HG02642 (cell line): Measurements from ENCODE around the gene XPO1.
"Not testable (repeated sequence)": the region's sequence is repeated elsewhere in the genome, so short reads cannot be mapped to it uniquely, and the experiment has no call there.

Experiments
- ATAC-seq: cut with Tn5 transposase; IDR thresholded peaks from one replicate; pipeline ENCODE4 v1.9.1; 2021; ENCODE audit warnings: mild to moderate bottlenecking; ENCODE audit not compliant: unreplicated experiment, poor library complexity

XPO1 gene

DNA sequence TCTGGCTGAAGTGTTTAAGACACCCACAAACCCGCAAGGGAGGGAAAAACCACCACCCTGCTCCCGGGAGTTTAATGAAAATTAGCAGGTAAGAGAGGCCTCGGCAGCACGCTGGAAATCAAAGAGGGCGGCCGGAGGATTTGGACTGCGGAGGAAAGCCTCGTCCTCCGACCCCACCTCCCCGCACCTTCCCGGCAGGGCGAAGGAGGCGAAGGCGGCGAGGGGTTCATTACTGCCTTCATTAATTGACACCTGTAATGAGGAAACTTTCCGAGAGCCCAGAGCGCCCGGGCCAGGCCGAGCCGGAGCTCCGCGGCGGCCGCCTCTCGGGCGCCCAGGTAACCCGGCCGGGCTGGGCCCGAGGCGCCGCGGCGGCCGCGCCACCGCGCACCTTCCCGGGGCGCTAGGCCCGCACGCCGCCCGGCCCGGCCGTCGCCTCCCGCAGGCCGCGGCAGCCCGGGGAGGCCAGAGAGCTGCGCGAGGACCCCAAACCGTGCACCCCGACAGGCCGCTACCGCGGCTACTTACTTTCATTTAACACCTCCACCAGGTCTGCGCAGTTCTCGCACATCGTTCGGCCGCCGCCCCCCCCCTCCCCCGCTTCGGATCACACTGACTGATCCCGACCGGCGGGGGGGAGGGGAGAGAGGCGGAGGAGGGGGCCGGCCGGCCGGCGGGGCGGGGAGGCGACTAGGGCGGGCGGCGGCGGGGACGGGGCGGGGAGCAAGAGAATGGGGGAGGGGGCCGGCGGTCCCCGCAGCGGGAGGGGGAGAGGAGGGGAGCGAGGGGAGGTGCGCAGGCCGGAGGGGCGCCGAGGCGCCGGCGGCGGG is 67.8 kb downstream of the XPO1 start:
- peak; percentile 32 for ATAC-seq

DNA sequence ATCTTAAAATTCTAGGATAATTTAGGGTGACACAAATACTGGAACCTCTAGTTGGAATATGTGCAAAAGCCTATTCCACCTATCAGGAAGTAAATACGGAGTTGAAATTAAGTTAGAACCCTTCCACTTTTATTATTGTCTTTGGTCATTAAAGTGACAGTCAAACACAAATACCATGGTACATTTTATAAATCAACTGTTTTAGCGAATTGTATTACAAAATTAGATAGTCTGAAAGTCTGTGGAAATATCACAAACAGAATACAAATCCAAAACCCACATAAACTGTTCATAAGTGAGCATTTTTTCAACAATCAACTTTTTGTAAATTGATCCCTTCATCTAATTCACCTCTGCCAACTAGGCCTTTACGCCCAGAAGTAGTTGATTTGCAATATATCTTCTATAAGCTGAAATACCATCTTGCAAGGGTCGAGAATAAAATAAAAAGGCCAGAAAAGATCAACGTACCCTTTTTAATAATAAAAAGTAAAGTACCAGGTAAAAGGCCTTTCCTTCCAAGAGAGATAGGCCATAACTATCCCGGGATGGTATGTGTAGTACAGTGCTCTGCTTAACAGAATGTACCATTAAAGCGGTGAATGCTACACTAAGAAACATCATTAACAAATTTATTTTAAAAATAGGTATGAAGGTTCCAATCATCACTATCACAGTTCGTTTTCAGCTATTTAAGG is 68.6 kb downstream of the XPO1 start:
- ATAC-seq = no peak

DNA sequence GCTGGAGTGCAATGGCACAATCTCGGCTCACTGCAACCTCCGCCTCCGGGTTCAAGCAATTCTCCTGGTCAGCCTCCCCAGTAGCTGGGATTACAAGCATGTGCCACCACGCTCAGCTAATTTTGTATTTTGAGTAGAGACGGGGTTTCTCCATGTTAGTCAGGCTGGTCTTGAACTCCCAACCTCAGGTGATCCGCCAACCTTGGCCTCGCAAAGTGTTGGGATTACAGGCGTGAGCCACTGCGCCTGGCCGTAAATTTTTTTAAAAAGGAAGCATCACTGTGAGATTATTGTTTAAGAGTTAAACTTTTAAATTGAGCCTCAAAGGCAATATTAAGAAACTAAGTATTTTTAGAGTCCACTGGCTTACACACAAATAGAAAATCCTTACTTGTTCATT is 69.9 kb downstream of the XPO1 start:
- not testable (repeated sequence) for ATAC-seq

DNA sequence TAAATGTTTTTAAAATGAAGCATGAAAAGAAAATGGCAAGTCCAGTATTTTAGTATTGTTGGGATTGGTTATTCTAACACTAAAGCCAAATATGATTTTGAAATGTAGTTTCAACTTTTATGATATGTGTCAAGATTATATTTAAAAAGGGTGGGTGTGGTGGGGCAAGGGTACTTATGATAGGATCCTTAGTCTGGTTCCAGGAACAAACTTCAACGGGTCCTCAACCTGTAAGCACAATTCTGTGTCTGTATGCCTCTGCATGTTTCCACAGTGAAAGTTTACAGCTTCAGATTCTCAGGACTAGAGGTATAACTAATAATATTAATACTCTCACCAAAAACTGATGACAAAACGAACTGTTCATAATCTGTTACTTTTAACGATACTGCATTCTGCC is 73.1 kb downstream of the XPO1 start:
- ATAC-seq = no peak

DNA sequence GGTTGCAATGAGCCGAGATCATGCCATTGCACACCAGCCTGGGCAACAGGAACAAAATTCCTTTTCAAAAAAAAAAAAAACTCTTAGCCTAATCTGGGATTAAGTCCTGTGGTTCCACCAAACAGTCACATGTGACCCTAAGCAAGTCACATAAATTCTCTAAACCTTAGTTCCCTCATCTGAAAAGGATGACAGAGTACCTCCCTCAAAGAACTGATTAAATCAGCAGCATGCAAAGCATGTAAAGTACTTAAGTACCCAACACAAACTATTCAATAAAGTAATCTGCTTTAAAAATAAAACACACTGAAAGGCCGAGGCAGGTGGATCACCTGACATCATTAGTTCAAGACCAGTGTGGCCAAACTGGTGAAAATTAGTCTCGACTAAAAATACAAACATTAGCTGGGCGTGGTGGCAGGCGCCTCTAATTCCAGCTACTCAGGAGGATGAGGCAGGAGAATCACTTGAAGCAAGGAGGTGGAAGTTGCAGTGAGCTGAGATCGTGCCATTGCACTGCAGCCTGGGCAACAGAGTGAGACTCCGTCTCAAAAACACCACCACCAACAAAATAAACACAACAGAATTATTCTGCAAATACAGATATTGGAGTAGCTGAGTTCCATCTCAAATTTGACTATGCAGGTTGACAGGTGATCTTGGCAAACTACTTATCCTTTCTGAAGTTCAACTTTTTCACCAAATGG is 74.2 kb downstream of the XPO1 start:
- ATAC-seq = no peak

DNA sequence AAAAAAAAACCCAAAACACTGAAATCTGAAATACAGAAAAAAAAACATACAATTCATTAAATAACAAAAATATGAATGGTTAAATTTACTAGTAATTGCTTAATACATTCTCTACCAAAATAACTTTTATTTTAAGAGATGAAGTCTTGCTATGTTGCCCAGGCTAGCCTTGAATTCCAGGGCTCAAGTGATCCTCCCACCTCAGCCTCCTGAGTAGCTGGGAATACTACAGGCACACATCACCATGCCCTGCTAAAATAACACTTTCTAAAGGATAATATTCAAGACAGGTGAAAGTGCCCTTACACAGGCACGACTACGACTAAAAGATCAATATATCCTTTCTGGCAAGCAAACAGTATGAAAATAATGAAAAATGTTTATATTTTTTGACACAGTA is 76.8 kb downstream of the XPO1 start:
- no peak for ATAC-seq

DNA sequence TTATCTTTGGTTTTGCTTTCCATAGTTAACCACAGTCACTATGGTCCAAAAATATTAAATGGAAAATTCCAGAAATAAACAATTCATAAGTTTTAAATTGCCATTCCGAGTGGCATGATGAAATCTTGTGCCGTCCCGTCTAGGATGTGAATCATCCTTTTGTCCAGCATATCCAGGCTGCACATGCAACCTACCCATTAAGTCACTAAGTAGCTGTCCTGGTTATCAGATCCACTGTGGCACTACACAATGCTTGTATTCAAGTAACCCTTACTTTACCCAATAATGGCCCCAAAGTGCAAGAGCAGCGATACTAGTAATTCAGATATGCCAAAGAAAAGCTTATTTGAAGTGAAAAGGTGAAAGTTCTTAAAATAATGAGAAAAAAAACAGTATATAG is 78.0 kb downstream of the XPO1 start:
- ATAC-seq = no peak

DNA sequence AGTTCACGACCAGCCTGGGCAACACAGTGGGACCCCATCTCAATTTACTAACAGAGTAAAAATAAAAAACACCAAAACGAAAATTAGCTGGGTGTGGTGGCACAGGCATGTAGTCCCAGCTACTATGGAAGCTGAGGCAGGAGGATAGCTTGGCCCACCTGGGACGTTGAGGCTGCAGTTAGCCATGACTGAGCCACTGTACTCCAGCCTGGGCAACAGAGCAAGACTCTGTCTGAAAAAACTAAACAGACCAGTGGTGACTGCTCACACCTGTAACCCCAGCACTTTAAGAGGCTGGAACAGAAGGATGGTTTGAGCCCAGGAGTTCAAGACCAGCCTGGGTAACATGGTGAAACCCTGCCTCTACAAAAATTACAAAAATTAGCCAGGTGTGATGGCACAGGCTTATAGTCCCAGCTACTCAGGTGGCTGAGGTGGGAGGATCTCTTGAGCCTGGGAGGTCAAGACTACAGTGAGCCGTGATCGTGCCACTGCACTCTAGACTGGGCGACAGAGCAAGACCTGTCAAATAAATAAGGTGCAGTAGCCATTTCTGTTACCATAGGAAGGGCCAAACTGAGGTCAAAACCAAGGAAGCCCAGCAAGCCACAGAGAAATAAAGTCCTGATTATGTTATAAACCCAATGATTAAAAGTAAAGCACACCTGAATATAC is 81.3 kb downstream of the XPO1 start:
- ATAC-seq = no peak

DNA sequence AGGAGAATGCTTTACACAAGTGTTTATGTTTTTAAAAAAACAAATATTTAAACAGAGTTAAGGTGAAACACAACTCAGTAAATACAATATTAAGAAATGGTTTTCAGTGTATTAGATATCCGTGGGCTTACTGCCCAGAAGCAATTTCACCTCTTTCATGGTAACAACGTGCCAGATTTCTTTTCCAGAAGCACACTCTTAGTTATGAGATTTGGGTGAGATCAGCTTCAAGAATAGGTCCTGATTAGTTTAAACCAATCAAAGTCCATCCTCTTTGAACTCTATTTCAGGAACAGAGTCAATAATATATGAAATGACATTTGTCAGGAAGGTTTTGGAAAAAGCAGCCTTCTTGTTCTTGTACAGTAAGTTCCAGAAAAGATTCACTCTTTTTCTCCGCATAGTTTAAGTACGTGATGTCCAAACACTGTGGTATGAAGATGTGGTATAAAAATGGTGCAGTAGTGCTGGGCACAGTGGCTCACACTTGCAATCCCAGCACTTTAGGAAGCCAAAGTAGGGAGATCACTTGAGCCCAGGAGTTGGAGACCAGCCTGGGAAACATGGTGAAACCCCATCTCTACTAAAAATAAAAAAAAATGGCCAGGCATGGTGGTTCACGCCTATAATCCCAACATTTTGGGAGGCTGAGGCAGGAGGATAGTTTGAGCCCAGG is 81.9 kb downstream of the XPO1 start:
- no peak for ATAC-seq

DNA sequence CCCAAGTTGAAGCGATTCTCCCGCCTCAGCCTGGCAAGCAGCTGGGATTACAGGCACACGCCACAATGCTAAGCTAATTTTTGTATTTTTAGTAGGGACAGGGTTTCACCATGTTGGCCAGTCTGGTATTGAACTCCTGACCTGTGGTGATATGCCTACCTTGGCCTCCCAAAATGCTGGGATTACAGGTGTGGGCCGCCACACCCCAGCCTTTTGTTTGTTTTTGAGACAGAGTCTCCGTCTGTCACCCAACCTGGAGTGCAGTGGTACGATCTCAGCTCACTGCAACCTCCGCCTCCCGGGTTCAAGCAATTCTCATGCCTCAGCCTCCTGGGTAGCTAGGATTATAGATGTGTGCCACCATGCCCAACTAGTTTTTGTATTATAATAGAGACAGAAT is 83.2 kb downstream of the XPO1 start:
- ATAC-seq = not testable (repeated sequence)

DNA sequence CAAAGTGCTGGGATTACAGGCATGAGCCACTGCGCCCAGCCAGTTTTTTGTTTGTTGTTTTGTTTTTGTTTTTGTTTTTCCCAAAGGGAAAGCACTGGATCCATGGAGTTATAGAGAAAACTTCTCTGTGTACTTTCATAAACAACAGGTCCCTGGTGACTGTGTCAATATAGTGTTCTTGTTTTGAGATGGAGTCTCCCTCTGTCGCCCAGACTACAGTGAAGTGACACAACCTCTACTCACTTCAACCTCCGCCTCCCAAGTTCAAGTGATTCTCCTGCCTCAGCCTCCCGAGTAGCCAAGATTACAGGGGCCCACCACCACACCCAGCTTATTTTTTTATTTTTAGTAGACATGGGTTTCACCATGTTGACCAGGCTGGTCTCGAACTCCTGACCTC is 83.8 kb downstream of the XPO1 start:
- no peak for ATAC-seq

DNA sequence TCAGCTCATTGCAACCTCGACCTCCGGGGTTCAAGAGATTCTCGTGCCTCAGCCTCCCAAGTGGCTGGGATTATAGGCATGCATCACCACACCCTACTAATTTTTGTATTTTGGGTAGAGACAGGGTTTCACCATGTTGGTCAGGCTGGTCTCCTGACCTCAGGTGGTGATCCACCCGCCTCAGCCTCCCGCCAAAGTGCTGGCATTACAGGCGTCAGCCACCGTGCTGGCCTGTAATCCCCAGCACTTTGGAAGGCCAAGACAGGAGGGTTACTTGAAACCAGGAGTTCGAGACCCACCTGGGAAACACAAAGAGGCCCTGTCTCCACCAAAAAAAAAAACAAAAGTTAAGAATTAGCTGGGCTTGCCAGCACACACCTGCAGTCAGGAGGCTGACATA is 85.8 kb downstream of the XPO1 start:
- no peak for ATAC-seq

DNA sequence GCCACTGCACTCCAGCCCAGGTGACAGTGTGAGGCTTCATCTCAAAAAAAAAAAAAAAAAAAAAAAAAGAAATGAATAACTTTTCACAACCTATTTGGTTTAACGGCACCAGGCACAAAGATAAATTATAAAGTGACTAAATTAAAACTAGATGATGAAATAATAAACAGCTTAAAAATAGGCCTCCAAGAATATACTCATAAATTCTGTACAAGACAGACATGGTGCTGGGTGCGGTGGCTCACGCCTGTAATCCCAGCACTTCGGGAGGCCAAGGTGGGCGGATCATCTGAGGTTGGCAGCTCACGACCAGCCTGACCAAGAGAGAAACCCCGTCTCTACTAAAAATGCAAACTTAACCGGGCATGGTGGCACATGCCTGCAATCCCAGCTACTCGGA is 87.0 kb downstream of the XPO1 start:
- ATAC-seq = no peak

DNA sequence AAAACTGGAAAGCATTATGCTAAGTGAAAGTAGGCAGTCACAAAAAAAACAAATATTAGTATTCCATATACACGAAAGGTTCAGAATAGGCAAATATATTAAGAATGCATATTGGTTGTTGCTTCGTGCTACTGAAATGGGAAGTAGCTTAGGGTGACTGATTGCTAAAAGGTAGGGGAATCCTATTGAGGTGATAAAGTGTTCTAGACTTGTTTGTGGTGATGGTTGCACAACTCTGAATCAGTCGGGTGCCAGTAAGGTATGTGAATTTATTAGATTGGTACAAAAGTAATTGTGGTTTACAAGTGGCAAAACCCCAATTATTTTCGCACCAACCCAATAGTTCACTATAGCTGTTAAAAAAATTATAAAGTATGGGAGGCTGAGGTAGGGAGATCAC is 88.0 kb downstream of the XPO1 start:
- no peak for ATAC-seq

DNA sequence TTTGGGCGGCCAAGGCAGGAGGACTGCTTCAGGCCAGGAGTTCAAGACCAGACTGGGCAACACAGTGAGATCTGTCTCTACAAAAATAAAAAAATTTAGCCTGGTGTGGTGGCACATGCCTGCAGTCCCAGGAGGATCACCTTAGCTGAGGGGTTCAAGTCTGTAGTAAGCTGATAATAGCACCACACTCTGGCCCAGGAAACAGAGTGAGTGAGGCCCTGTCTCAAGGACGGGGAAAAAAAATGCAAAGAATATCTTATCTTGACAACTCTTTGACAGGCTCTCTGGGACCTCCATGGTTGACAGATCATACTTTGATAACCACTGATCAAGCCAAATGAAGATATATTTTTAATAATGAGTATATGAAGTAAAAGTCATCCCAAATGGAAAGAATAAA is 89.9 kb downstream of the XPO1 start:
- ATAC-seq = no peak

DNA sequence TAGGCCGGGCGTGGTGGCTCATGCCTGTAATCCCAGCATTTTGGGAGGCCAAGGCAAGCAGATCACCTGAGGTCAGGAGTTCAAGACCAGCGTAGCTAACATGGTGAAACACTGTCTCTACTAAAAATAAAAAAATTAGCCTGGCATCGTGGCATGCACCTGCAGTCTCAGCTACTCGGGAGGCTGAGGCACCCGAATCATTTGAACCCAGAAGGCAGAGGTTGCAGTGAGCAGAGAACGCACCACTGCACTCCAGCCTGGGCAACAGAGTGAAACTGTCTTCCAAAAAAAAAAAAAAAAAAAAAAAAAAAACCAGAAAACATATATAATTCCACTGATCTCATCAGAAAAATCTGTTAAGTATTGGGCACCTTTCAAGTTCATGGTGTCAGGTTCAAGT is 91.2 kb downstream of the XPO1 start:
- ATAC-seq = not testable (repeated sequence)

DNA sequence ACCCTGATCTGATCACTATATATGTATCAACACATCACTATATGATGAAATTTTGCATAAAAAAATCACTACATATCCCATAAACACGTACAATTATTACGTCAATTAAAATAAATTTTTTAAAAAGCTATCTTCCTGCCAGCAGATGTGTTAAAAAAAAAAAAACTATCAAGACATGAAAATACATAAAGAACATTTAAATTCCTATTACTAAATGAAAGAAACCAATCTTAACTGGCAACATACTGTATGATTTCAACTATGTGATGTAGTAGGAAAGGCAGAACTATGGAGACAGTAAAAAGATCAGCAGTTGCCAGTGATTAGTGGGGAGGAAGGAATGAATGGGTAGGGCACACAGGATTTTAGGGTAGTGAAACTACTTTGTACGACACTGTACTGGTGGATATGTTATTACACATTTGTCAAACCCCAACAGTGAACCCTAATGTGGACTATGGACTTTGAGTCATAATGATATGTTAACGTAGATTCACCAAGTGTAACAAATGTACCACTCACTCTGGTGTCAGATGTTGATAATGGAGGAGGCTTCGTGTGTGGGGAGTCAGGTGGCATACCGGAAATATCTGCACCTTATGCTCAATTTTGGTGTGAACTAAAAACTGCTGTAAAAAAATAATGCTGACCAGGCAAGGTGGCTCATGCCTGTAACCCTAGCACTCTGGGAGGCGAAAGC is 94.7 kb downstream of the XPO1 start:
- ATAC-seq = peak; percentile 73

DNA sequence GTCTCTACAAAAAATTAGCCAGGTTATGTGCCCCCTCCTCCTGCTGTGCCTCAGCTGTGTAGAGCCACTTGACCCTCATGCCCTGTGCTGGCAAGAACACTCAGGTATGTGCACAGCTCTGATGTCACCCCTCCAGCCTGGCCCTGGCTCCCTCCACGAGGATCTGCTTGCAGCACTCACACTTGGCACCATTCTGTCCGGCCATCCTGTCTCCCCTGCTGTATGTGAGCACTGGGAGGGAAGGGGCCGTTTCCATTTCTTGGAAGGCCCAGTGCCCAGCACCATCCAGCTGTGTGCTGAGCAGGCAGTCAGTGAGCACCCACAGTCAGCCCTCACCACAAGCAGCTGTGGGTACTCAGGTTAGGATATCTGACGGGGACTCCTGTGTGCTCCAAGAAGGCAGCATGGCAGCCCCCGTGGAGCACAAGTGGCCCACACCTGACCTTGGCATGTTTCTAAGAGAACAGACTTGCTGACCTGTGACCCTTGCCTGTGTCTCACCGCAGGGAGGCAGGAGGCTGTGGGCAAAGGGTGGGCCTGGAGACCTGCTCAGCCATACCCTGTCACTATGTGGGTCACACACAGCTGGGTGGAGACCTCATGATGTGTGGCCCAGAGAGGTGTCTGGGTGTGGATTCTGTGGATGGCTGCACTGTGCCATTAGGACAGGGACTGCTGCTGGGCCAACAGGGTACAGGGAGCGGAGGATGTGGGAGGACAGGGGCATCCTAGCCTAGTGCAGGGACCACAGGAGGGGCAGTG is 98.7 kb downstream of the XPO1 start:
- no peak for ATAC-seq

DNA sequence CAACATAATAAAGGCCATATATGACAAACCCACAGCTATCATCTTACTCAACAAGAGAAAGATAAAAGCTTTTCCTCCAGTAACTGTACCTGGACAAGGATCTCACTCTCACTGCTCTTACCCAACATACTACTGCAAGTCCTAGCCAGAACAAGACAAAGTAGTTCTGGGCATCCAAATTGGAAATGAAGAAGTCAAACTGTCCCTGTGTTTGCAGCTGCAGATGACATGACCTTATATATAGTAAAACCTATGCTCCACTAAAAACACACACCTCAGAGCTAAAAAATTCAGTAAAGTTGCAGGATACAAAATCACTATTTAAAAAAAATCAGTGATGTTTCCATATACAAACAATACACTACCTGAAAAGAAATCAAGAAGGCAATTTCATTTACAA is 99.5 kb downstream of the XPO1 start:
- no peak for ATAC-seq
